Measurements from ENCODE around the gene COL4A1.
A peak's percentile ranks its signal among the peaks of the same experiment; 100 is the strongest.

Gene COL4A1

DNA sequence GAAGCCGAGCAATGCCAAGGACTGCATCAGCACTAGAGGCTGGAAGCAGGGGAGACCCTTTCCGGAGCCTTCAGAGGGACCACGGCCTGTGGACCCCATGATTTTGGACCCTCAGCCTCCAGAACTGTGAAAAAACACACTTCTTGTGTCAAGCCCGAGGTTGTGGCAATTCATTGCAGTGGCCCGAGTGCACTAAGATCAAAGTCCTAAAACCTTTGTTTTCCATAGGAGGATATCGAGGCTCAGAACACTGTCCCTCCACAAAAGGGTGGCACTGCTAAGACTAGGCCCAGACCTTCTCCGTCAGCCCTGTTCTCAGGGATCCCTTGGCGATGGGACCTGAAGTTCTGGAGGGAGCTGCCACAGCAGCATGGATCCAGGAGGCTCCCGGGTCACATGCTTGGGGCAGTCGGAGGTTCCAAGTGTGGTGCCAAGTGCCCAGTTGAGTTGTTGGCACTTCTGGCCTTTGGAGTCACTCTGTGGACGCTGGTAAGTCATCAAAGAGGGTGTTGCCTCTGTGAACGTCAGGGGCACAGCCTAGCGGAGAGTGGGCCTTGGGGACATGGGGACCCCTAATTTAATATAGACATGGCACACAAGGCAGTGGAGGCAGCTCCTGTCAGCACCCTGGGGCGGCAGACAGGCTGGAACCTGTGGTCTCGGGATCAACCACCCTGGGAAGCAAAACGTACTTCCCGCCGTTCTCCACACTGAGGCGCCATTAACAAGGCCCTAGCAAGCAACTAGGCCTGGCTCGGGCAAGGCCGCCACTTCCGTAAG, 199.2 kb downstream of the COL4A1 start:
- TF ChIP-seq, protein P1, sequence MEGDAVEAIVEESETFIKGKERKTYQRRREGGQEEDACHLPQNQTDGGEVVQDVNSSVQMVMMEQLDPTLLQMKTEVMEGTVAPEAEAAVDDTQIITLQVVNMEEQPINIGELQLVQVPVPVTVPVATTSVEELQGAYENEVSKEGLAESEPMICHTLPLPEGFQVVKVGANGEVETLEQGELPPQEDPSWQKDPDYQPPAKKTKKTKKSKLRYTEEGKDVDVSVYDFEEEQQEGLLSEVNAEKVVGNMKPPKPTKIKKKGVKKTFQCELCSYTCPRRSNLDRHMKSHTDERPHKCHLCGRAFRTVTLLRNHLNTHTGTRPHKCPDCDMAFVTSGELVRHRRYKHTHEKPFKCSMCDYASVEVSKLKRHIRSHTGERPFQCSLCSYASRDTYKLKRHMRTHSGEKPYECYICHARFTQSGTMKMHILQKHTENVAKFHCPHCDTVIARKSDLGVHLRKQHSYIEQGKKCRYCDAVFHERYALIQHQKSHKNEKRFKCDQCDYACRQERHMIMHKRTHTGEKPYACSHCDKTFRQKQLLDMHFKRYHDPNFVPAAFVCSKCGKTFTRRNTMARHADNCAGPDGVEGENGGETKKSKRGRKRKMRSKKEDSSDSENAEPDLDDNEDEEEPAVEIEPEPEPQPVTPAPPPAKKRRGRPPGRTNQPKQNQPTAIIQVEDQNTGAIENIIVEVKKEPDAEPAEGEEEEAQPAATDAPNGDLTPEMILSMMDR (IDR thresholded peaks at IDR 0.05; ENCODE audit: insufficient read depth, low read depth, low read length, missing control alignments), result no peak
- no peak overlapping the region for H3K4me3 ChIP-seq (ENCODE audit: low read length)
- no peak for DNase-seq (ENCODE audit: low read depth)

DNA sequence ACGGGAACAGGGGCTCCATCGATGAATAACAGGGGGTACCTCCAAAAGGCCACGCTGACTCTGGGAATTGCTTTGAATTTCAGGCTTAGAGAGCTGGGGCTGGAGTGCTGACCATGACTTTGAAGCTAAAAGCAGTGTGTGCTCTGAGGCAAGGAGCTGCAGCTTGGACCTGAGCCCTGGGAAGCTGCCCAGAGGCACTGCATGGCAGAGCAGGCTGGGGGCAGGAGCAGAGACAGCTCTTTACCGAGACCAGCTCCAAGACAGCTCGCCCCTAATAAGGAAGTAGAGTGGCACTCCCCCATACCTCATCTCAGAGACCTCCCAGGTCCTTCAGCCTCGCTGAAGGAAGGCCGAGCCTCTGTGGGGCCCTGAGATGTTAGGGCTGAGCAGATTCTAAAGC, 200.2 kb downstream of the COL4A1 start:
- no peak for DNase-seq (ENCODE audit: low read depth)
- TF ChIP-seq, protein P1 (IDR thresholded peaks at IDR 0.05; ENCODE audit: insufficient read depth, low read depth, low read length, missing control alignments), result no peak
- H3K4me3 ChIP-seq (ENCODE audit: low read length), result no peak overlapping the region

- DNase-seq (ENCODE audit: low read depth), result no peak
- TF ChIP-seq, protein P1 (IDR thresholded peaks at IDR 0.05; ENCODE audit: insufficient read depth, low read depth, low read length, missing control alignments), result no peak
- no peak overlapping the region for H3K4me3 ChIP-seq (ENCODE audit: low read length)
Observed at GRCh38 chr13:110105136-110105535, 201.8 kb downstream of the COL4A1 start.

DNA sequence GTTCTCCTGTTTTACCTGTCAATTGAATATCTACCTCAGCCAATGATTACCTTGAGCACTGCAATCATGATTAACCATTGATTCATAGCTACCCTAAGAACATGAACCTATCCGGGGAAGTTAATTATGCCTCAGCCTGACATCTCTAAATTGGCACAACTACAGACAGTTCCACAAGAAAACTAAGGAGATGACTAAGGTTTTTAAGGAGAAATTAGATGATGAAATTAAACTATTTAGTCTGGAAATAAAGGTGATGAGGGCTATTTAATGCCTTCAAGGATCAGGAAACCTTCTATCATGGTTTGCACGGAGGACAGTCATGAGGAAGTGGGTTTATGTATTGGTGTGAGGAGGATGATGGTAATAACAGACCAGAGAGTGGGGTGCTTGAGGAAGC, 203.4 kb downstream of the COL4A1 start:
- peak; percentile 85 for DNase-seq (ENCODE audit: low read depth)
- TF ChIP-seq, protein P1 (IDR thresholded peaks at IDR 0.05; ENCODE audit: insufficient read depth, low read depth, low read length, missing control alignments), result no peak
- no peak overlapping the region for H3K4me3 ChIP-seq (ENCODE audit: low read length)

GRCh38 chr13:110103026-110103425, 203.9 kb downstream of the COL4A1 start:
- no peak for DNase-seq (ENCODE audit: low read depth)
- TF ChIP-seq, protein P1 (IDR thresholded peaks at IDR 0.05; ENCODE audit: insufficient read depth, low read depth, low read length, missing control alignments), result no peak
- no peak overlapping the region for H3K4me3 ChIP-seq (ENCODE audit: low read length)

GRCh38 chr13:110102053-110102452, 204.9 kb downstream of the COL4A1 start:
- no peak for DNase-seq (ENCODE audit: low read depth)

More at GRCh38 chr13:110102053-110102452, 204.9 kb downstream of the COL4A1 start:
- TF ChIP-seq, protein P1 (IDR thresholded peaks at IDR 0.05; ENCODE audit: insufficient read depth, low read depth, low read length, missing control alignments), result no peak
- no peak overlapping the region for H3K4me3 ChIP-seq (ENCODE audit: low read length)

Measured in epithelial cell of esophagus (primary cell).